Sigmoid colon (tissue), 7 donors: ENCODE measurements around the gene MAGI2. TPM values are rescaled to one million over a fixed set of nuclear protein-coding genes. Genes with fewer than 3 reads are reported as not detected.

Source experiments
- DNase-seq: peaks from one replicate; pipeline ENCODE4 v3.0.0-alpha.2; 2019
- H3K27ac ChIP-seq, 4 donors: fragments of 200-600 bp; sonication (generic); one replicate each; pipeline ENCODE4 v1.5.1; 2016 to 2019; ENCODE audit warnings: mild to moderate bottlenecking in 1 of 4
- H3K27me3 ChIP-seq, 3 donors: fragments of 200-600 bp; sonication (generic); one replicate each; pipeline ENCODE4 v1.5.1; 2019; ENCODE audit warnings: mild to moderate bottlenecking in 1 of 3
- H3K36me3 ChIP-seq, 4 donors: fragments of 200-600 bp; sonication (generic); one replicate each; pipeline ENCODE4 v1.5.1; 2016 to 2019
- H3K4me1 ChIP-seq, 4 donors: fragments of 200-600 bp; sonication (generic); one replicate each; pipeline ENCODE4 v1.5.1; 2017 to 2019
- H3K4me3 ChIP-seq, 4 donors: fragments of 200-600 bp; sonication (generic); one replicate each; pipeline ENCODE4 v1.5.1; 2017 to 2019; ENCODE audit warnings: mild to moderate bottlenecking in 2 of 4, moderate library complexity in 1 of 4
- H3K9me3 ChIP-seq, 4 donors: fragments of 200-600 bp in 3 of 4; sonication (generic) in 3 of 4; one replicate each; pipeline versions ENCODE4 v1.5.1 to v1.6.1; 2013 to 2019
- CTCF ChIP-seq, 4 experiments: fragments of 450-650 bp in 3 of 4; fragments of 200-600 bp in 1 of 4; IDR thresholded peaks; one replicate each; pipeline ENCODE4 v1.5.1; 2016 to 2019; ENCODE audit warnings: antibody characterized with exemption in 4 of 4, mild to moderate bottlenecking in 3 of 4, moderate library complexity in 2 of 4
- EP300 ChIP-seq, 4 donors: sonication (generic); formaldehyde crosslinking; IDR thresholded peaks; one replicate each; pipeline ENCODE4 v1.6.1; 2017; ENCODE audit warnings: antibody characterized with exemption in 4 of 4
- POLR2A ChIP-seq, 2 donors: fragments of 450-650 bp; IDR thresholded peaks; one replicate each; pipeline ENCODE4 v1.6.1; 2016; ENCODE audit warnings: antibody characterized with exemption in 2 of 2, mild to moderate bottlenecking in 2 of 2, moderate library complexity in 2 of 2
- POLR2AphosphoS5 ChIP-seq, 4 donors: sonication (generic); formaldehyde crosslinking; IDR thresholded peaks; one replicate each; pipeline ENCODE4 v1.6.1; 2017; ENCODE audit warnings: antibody characterized with exemption in 4 of 4
- WGBS, 2 donors: extraction: QIAGEN DNeasy Blood & Tissue Kit; methylation state at CpG; one replicate each; pipeline ENCODE4 v1.1.7; 2013; 5-methylcytosine and 5-hydroxymethylcytosine counted together
- intact Hi-C: fragments of 100-400 bp; cut with DNase I; formaldehyde crosslinking; loops from one replicate; pipeline ENCODE4 v1.15.1; 2023
- polyA plus RNA-seq, 3 donors: library from polyadenylated mRNA; stranded (reverse); fragments of 200-250 nt; gene quantifications; one replicate each; pipeline ENCODE4 v1.2.3, GENCODE V29; 2013
- total RNA-seq, 4 donors: library from RNA; depleted of rRNA; stranded (reverse); fragments of >200 nt; gene quantifications; one replicate each; pipeline ENCODE4 v1.1.0, GENCODE V29; 2016
- donor health status: healthy with polysubstance abuse.
- donor health status: Bipolar disorder and iron deficiency.
- donor health status: healthy.

Gene MAGI2
- total and polyA plus RNA-seq, 7 donors: 0.69 to 26.9 (median 14.7) TPM

GRCh38 chr7:79352323-79352722 lies 101.1 kb downstream of the MAGI2 start:
- H3K27me3 ChIP-seq: no peaks in the 10 kb centered on the region
- no peaks in the 10 kb centered on the region for H3K36me3 ChIP-seq
- intact Hi-C loops: no loop called here
- TF ChIP-seq CTCF (IDR thresholded peaks at IDR 0.05) (no peak), EP300 (IDR thresholded peaks at IDR 0.05) (no peak), POLR2A (IDR thresholded peaks at IDR 0.05) (no peak), POLR2AphosphoS5 (IDR thresholded peaks at IDR 0.05) (no peak)
- H3K4me3 ChIP-seq: no peak overlapping the region
- no peak overlapping the region for H3K27ac ChIP-seq
- H3K4me1 ChIP-seq: peaks cover 0 to 18% (median 9%) of the 10 kb centered on the region in 4 donors
- no peak for DNase-seq
- no peaks in the 10 kb centered on the region for H3K9me3 ChIP-seq

DNA sequence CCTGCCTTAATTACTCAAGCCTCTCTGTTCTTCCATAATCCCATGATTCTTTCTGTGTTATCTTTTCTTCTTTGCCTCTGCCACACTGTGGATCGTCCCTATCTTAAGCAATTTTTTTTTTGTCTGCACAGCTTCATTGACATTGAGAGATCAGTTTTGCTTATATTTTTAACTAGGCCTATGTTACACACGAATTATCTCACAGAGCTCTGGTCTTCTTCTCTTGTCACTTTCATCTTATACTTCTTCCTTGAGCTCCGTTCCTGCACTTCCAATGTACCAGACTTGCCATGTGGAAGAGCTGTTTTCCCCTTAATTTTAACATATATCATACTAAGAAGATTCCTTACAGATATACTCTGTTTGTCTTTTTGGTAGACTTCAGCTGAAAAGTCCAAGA lies 106.1 kb downstream of the MAGI2 start:
- H3K27me3 ChIP-seq: no peaks in the 10 kb centered on the region
- H3K9me3 ChIP-seq: no peaks in the 10 kb centered on the region
- no peak for TF ChIP-seq CTCF (IDR thresholded peaks at IDR 0.05)
- TF ChIP-seq POLR2AphosphoS5 (IDR thresholded peaks at IDR 0.05): no peak
- TF ChIP-seq POLR2A (IDR thresholded peaks at IDR 0.05): no peak
- TF ChIP-seq EP300 (IDR thresholded peaks at IDR 0.05): no peak
- 66 to 69% methylated on average over 3 of the region's 3 CpGs for WGBS, 2 donors
- no peak for DNase-seq
- intact Hi-C loops: no loop called here
- no peak overlapping the region for H3K27ac ChIP-seq
- no peaks in the 10 kb centered on the region for H3K36me3 ChIP-seq
- H3K4me1 ChIP-seq: peaks cover 0 to 10% (median 4%) of the 10 kb centered on the region in 4 donors
- no peak overlapping the region for H3K4me3 ChIP-seq

- Histone ChIP-seq H3K36me3 (no peaks in the 10 kb centered on the region), H3K9me3 (no peaks in the 10 kb centered on the region), H3K4me1 (no peaks in the 10 kb centered on the region), H3K4me3 (no peak overlapping the region), H3K27ac (no peak overlapping the region), H3K27me3 (no peaks in the 10 kb centered on the region)
- 94% methylated on average over 5 of the region's 5 CpGs for WGBS, 2 donors
- no peak for DNase-seq
- TF ChIP-seq POLR2AphosphoS5 (IDR thresholded peaks at IDR 0.05): no peak
- TF ChIP-seq CTCF (IDR thresholded peaks at IDR 0.05): no peak
- intact Hi-C loops: no loop called here
Observed at GRCh38 chr7:79341902-79342301, 111.6 kb downstream of the MAGI2 start.

GRCh38 chr7:79340212-79340611 lies 113.3 kb downstream of the MAGI2 start:
- Histone ChIP-seq H3K9me3 (no peaks in the 10 kb centered on the region), H3K4me1 (no peaks in the 10 kb centered on the region), H3K27me3 (no peaks in the 10 kb centered on the region), H3K36me3 (no peaks in the 10 kb centered on the region), H3K27ac (no peak overlapping the region), H3K4me3 (no peak overlapping the region)
- no peak for DNase-seq
- intact Hi-C loops: no loop called here
- no peak for TF ChIP-seq POLR2AphosphoS5 (IDR thresholded peaks at IDR 0.05)
- TF ChIP-seq POLR2A (IDR thresholded peaks at IDR 0.05): no peak
- no peak for TF ChIP-seq CTCF (IDR thresholded peaks at IDR 0.05)
- TF ChIP-seq EP300 (IDR thresholded peaks at IDR 0.05): no peak

- no peaks in the 10 kb centered on the region for H3K9me3 ChIP-seq
- no peak overlapping the region for H3K27ac ChIP-seq
- 85 to 91% methylated on average over 4 of the region's 4 CpGs for WGBS, 2 donors
- no peaks in the 10 kb centered on the region for H3K27me3 ChIP-seq
- DNase-seq: no peak
- no peaks in the 10 kb centered on the region for H3K36me3 ChIP-seq
- no peak overlapping the region for H3K4me3 ChIP-seq
- no peak for TF ChIP-seq POLR2AphosphoS5 (IDR thresholded peaks at IDR 0.05)
- TF ChIP-seq EP300 (IDR thresholded peaks at IDR 0.05): no peak
- no peak for TF ChIP-seq CTCF (IDR thresholded peaks at IDR 0.05)
- no peak for TF ChIP-seq POLR2A (IDR thresholded peaks at IDR 0.05)
- no peaks in the 10 kb centered on the region for H3K4me1 ChIP-seq
- intact Hi-C loops: no loop called here
Observed at GRCh38 chr7:79339208-79339925, 114.1 kb downstream of the MAGI2 start.
